SK-N-SH treated with all-trans-retinoic acid at 6 μM for 48 hours (cell line): ENCODE data around the gene CCL5.

ENCODE experiments used
- BACH2 ChIP-seq: fragments of 250-450 bp; sonication (Bioruptor Pico); IDR thresholded peaks from 2 replicates; pipeline ENCODE4 v1.9.0; 2021; ENCODE audit warnings: mild to moderate bottlenecking, borderline replicate concordance
- ISL1 ChIP-seq: fragments of 250-450 bp; sonication (Bioruptor Pico); IDR thresholded peaks from 2 replicates; pipeline ENCODE4 v2.1.2; 2022; ENCODE audit warnings: mild to moderate bottlenecking, moderate library complexity
- ZC3H10 ChIP-seq: fragments of 250-450 bp; sonication (Bioruptor Pico); IDR thresholded peaks from 2 replicates; pipeline ENCODE4 v1.5.1; 2021; ENCODE audit warnings: mild to moderate bottlenecking, moderate library complexity
- TF ChIP-seq, protein P1 (sequence below): fragments of 250-450 bp; sonication (Bioruptor Pico); IDR thresholded peaks from 2 replicates; pipeline ENCODE4 v1.5.1; 2021; ENCODE audit warnings: mild to moderate bottlenecking, moderate library complexity

- TF ChIP-seq BACH2 (CRISPR knock-in tag) = no peak
- TF ChIP-seq ZC3H10 = no peak
- TF ChIP-seq ISL1 (CRISPR knock-in tag) = no peak
- TF ChIP-seq, protein P1, sequence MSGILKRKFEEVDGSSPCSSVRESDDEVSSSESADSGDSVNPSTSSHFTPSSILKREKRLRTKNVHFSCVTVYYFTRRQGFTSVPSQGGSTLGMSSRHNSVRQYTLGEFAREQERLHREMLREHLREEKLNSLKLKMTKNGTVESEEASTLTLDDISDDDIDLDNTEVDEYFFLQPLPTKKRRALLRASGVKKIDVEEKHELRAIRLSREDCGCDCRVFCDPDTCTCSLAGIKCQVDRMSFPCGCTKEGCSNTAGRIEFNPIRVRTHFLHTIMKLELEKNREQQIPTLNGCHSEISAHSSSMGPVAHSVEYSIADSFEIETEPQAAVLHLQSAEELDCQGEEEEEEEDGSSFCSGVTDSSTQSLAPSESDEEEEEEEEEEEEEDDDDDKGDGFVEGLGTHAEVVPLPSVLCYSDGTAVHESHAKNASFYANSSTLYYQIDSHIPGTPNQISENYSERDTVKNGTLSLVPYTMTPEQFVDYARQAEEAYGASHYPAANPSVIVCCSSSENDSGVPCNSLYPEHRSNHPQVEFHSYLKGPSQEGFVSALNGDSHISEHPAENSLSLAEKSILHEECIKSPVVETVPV (CRISPR knock-in tag) = no peak
Measured at GRCh38 chr17:35920229-35920628, 40.1 kb upstream of the CCL5 start.
